Left ventricle myocardium inferior (tissue), 1 donor: ENCODE measurements around the gene LTB4R. TPM values are rescaled to one million over a fixed set of nuclear protein-coding genes. Genes with fewer than 3 reads are reported as not detected.

Experiments
- DNase-seq: peaks from one replicate; pipeline ENCODE4 v3.0.0-alpha.2; 2020
- H3K27ac ChIP-seq: fragments of 200-600 bp; replicated peaks from 2 replicates; pipeline ENCODE4 v1.8.0; 2021
- H3K27me3 ChIP-seq: fragments of 200-600 bp; 2 replicates; pipeline ENCODE4 v1.8.0; 2021; ENCODE audit warnings: low read depth
- H3K36me3 ChIP-seq: fragments of 200-600 bp; 2 replicates; pipeline ENCODE4 v1.8.0; 2021
- H3K4me1 ChIP-seq: fragments of 200-600 bp; 2 replicates; pipeline ENCODE4 v1.8.0; 2021
- H3K4me3 ChIP-seq: fragments of 200-600 bp; 2 replicates; pipeline ENCODE4 v1.8.0; 2021; ENCODE audit warnings: mild to moderate bottlenecking, moderate library complexity
- H3K9me3 ChIP-seq: fragments of 200-600 bp; replicated peaks from 2 replicates; pipeline ENCODE4 v1.8.0; 2021
- intact Hi-C: fragments of 100-400 bp; cut with micrococcal nuclease; formaldehyde crosslinking; loops from one replicate; pipeline ENCODE4 v1.11.0; 2022
- long read RNA-seq: library from polyadenylated mRNA; unstranded; transcript quantifications from one replicate; pipeline ENCODE4 v2.0.0, GENCODE V29; 2021
- total RNA-seq: library from RNA; stranded (reverse); fragmentation: NEBNext Ultra II Directional; extraction: Animal tissue kit (Norgen Biotek cat#: 25700); gene quantifications from one replicate; pipeline ENCODE4 v1.2.1, GENCODE V29; 2021
- TF ChIP-seq, protein P1 (sequence below): fragments of 200-600 bp; IDR thresholded peaks from 2 replicates; pipeline ENCODE4 v1.8.0; 2021; ENCODE audit warnings: antibody characterized with exemption, mild to moderate bottlenecking, borderline replicate concordance
- donor health status: DM: no; HTN: yes; CAD: no; lungs with severe emphysema.

Gene LTB4R, protein sequence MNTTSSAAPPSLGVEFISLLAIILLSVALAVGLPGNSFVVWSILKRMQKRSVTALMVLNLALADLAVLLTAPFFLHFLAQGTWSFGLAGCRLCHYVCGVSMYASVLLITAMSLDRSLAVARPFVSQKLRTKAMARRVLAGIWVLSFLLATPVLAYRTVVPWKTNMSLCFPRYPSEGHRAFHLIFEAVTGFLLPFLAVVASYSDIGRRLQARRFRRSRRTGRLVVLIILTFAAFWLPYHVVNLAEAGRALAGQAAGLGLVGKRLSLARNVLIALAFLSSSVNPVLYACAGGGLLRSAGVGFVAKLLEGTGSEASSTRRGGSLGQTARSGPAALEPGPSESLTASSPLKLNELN
- 1.8 TPM for total RNA-seq
- long read RNA-seq, full-length matches to known transcripts = 1 of 3 reads
- long read RNA-seq, partial matches to known transcripts = 0 of 3 reads
- long read RNA-seq, other reads (novel, unspliced or antisense) = 2 of 3 reads

DNA sequence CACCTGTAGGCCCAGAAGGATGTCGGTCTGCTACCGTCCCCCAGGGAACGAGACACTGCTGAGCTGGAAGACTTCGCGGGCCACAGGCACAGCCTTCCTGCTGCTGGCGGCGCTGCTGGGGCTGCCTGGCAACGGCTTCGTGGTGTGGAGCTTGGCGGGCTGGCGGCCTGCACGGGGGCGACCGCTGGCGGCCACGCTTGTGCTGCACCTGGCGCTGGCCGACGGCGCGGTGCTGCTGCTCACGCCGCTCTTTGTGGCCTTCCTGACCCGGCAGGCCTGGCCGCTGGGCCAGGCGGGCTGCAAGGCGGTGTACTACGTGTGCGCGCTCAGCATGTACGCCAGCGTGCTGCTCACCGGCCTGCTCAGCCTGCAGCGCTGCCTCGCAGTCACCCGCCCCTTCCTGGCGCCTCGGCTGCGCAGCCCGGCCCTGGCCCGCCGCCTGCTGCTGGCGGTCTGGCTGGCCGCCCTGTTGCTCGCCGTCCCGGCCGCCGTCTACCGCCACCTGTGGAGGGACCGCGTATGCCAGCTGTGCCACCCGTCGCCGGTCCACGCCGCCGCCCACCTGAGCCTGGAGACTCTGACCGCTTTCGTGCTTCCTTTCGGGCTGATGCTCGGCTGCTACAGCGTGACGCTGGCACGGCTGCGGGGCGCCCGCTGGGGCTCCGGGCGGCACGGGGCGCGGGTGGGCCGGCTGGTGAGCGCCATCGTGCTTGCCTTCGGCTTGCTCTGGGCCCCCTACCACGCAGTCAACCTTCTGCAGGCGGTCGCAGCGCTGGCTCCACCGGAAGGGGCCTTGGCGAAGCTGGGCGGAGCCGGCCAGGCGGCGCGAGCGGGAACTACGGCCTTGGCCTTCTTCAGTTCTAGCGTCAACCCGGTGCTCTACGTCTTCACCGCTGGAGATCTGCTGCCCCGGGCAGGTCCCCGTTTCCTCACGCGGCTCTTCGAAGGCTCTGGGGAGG, at the start of gene LTB4R:
Gene LTB4R (plus strand): TSS at position 857 of the 959 bp plus-strand sequence. CDS start 4,150 bp downstream, outside the sequence.
- Histone ChIP-seq H3K9me3 (no peaks in the 10 kb centered on the region), H3K27me3 (peaks cover 3% of the 10 kb centered on the region), H3K4me3 (peak within 1 kb of the TSS; percentile 70), H3K36me3 (peaks cover 14% of the 10 kb centered on the region), H3K4me1 (peaks cover 82% of the 10 kb centered on the region), H3K27ac (peak within 1 kb of the TSS; percentile 88)
- TF ChIP-seq, protein P1, sequence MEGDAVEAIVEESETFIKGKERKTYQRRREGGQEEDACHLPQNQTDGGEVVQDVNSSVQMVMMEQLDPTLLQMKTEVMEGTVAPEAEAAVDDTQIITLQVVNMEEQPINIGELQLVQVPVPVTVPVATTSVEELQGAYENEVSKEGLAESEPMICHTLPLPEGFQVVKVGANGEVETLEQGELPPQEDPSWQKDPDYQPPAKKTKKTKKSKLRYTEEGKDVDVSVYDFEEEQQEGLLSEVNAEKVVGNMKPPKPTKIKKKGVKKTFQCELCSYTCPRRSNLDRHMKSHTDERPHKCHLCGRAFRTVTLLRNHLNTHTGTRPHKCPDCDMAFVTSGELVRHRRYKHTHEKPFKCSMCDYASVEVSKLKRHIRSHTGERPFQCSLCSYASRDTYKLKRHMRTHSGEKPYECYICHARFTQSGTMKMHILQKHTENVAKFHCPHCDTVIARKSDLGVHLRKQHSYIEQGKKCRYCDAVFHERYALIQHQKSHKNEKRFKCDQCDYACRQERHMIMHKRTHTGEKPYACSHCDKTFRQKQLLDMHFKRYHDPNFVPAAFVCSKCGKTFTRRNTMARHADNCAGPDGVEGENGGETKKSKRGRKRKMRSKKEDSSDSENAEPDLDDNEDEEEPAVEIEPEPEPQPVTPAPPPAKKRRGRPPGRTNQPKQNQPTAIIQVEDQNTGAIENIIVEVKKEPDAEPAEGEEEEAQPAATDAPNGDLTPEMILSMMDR = peak; percentile 67
- intact Hi-C loops = no loop called here
- peak; percentile 79 for DNase-seq

DNA sequence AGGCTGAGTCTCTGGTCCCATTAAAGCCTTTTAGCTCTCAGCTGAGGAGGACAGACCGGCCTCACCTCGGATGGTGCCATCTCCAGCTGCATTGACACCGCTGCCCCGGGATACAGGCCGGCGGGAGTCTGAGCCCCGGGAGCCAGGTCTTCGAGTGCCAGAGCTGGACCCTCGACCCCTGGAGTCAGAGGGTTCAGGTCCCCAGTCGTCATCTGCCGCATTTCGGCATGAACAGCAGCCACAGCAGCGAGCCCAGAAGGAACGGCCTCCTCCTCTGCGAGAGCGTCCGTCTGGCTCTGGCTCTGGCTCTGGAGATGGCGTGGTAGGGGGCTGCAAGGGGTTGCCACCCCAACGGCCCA, 49.4 kb upstream of the LTB4R start:
- intact Hi-C loops = no loop called here
- no peak for DNase-seq
- Histone ChIP-seq H3K9me3 (no peaks in the 10 kb centered on the region), H3K27ac (no peak overlapping the region), H3K4me1 (no peaks in the 10 kb centered on the region), H3K36me3 (peaks cover 16% of the 10 kb centered on the region), H3K4me3 (no peak overlapping the region), H3K27me3 (no peaks in the 10 kb centered on the region)
- TF ChIP-seq, protein P1 = no peak

DNA sequence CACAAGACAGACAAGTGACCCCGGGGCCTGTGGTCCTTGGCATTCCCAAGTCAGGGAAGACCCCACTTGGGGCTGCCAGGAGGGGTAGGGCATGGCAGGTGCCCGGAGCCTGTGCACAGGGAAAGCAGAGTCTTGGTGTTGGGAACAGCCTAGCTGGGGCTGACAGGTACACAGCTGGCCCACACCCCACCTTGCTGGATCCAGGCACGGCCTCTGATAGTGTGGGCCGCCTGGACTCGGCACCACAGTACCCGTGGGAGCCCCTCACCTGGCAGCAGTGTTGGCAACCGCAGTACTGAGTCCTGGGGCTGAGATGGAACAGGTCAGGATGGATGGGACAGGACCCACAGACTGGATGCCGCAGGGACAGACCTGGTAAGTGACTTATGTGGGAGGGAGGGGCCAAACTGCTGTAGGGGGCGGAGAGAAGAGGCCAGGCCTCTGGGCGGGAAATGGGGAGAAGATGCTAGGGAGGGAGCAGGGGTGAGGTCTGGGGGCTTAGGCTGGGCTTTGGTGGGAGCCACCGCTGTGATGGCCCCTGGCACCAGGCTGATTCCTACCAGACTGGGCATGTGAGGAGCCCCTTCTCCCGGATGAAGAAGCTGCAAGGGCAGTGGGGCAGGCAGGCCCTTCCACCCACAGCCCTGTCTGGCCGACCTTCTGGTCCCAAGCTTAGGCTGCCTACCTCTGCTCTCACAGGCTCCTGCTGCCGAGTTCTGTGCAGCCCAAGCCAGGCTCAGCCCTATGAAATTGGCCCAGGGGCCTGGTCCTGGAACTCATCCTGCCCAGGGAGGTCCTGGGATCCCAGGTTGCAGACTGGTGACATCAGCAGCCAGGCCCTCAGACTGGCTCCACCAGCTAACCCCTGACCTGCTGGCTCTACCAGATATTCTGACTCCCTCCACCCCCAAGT, 48.2 kb upstream of the LTB4R start, which contains the start of gene TGM1:
Gene TGM1 (minus strand): TSS at position 357 of the 913 bp plus-strand sequence. CDS start 825 bp downstream, outside the sequence.
- no peak within 1 kb of the TSS for H3K4me3 ChIP-seq
- no peak within 1 kb of the TSS for H3K27ac ChIP-seq
- H3K9me3 ChIP-seq = no peaks in the 10 kb centered on the region
- no peak for DNase-seq
- TF ChIP-seq, protein P1 = no peak
- H3K27me3 ChIP-seq = no peaks in the 10 kb centered on the region
- no peaks in the 10 kb centered on the region for H3K4me1 ChIP-seq
- H3K36me3 ChIP-seq = peaks cover 27% of the 10 kb centered on the region
- intact Hi-C loops = no loop called here

DNA sequence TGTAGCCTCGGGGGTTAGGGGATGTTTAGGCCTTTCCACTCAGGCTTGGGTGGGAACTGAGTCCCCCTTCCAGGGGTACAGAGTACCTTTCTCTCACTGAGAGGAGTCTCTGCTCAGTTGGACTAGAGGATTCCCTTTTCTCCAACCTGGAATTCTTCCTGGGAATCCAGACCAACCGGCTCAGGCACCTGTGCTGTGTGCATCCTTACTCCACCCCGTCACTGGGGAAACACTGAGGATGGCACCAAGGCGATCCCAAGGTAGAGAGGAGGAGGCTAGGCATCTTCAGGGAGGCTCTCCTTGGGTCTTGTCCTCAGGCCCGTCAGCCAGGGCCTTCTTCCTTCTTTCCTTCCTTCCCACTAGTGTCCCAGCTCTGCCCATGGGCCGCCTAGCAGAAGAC, 47.5 kb upstream of the LTB4R start:
- Histone ChIP-seq H3K27ac (no peak overlapping the region), H3K4me3 (no peak overlapping the region), H3K9me3 (no peaks in the 10 kb centered on the region), H3K4me1 (no peaks in the 10 kb centered on the region), H3K36me3 (peaks cover 35% of the 10 kb centered on the region), H3K27me3 (no peaks in the 10 kb centered on the region)
- no peak for DNase-seq
- intact Hi-C loops = no loop called here
- TF ChIP-seq, protein P1 = no peak
